ENCODE data around the gene SLC16A4. TPM values are rescaled to one million over a fixed set of nuclear protein-coding genes. Genes with fewer than 3 reads are reported as not detected.

SLC16A4 gene
- total and polyA plus RNA-seq, 7 experiments from 2014 or later: 0.19 to 0.93 (median 0.32) TPM

GRCh38 chr1:110390096-110390495, 730 bp downstream of the SLC16A4 start:
- H3K27ac Mint-ChIP-seq: peak overlapping the region in 1 of 9 donors; percentile 67

GRCh38 chr1:110387048-110387754, 3.6 kb downstream of the SLC16A4 start:
- ATAC-seq: no peak
- intact Hi-C loops (cut with micrococcal nuclease): no loop called here
- peaks cover 0 to 7% of the 10 kb centered on the region in 2 donors for H3K4me1 ChIP-seq (ENCODE audit: control insufficient read depth in 2 of 2, insufficient read depth in 2 of 2, low read length in 2 of 2)

More at GRCh38 chr1:110390096-110390495, 730 bp downstream of the SLC16A4 start:
- Histone ChIP-seq H3K27ac (ENCODE audit: low read depth, low read length) (no peak overlapping the region), H3K36me3 (ENCODE audit: control insufficient read depth in 2 of 3, insufficient read depth in 3 of 3, low read length in 3 of 3) (no peaks in the 10 kb centered on the region), H3K4me1 (ENCODE audit: control insufficient read depth in 2 of 2, insufficient read depth in 2 of 2, low read length in 2 of 2) (no peaks in the 10 kb centered on the region), H3K27me3 (ENCODE audit: control insufficient read depth in 2 of 2, insufficient read depth in 2 of 2, low read length in 2 of 2) (no peaks in the 10 kb centered on the region), H3K9me3 (ENCODE audit: control insufficient read depth in 2 of 3, low read length in 3 of 3) (no peaks in the 10 kb centered on the region), H3K4me3 (ENCODE audit: low read length) (no peak overlapping the region)
- ATAC-seq: no peak
- ChIA-PET POLR2A (interaction anchor here (0.6 kb wide), 1 partner anchor 21 kb away, joined by 5 read pairs; no protein-coding TSS in a partner anchor), CTCF (no interaction called here)
- no peak overlapping the region for H3K4me3 Mint-ChIP-seq
- peaks cover 0 to 9% (median 2%) of the 10 kb centered on the region in 7 donors for H3K4me1 Mint-ChIP-seq
- no peaks in the 10 kb centered on the region for H3K27me3 Mint-ChIP-seq
- peaks cover 3 to 17% (median 13%) of the 10 kb centered on the region in 5 donors for H3K36me3 Mint-ChIP-seq
- H3K9me3 Mint-ChIP-seq: no peaks in the 10 kb centered on the region
- intact Hi-C loops (cut with micrococcal nuclease): no loop called here
- DNase-seq: no peak

GRCh38 chr1:110385369-110385768, 5.5 kb downstream of the SLC16A4 start:
- ChIA-PET POLR2A (no interaction called here), CTCF (no interaction called here)
- H3K27ac ChIP-seq (ENCODE audit: low read depth, low read length): no peak overlapping the region

More at GRCh38 chr1:110387048-110387754, 3.6 kb downstream of the SLC16A4 start:
- no peak for DNase-seq
- peaks cover 0 to 12% (median 0%) of the 10 kb centered on the region in 5 donors for H3K36me3 Mint-ChIP-seq
- H3K27me3 ChIP-seq (ENCODE audit: control insufficient read depth in 2 of 2, insufficient read depth in 2 of 2, low read length in 2 of 2): no peaks in the 10 kb centered on the region
- ChIA-PET CTCF (interaction anchor here (0.6 to 1.1 kb wide), 2 partner anchors 39 to 52 kb away, joined by 3 to 4 read pairs; no protein-coding TSS in a partner anchor), POLR2A (no interaction called here)
- peaks cover 0 to 30% (median 24%) of the 10 kb centered on the region in 7 donors for H3K4me1 Mint-ChIP-seq
- no peaks in the 10 kb centered on the region for H3K27me3 Mint-ChIP-seq
- no peaks in the 10 kb centered on the region for H3K9me3 ChIP-seq (ENCODE audit: control insufficient read depth in 2 of 3, low read length in 3 of 3)
- H3K36me3 ChIP-seq (ENCODE audit: control insufficient read depth in 2 of 3, insufficient read depth in 3 of 3, low read length in 3 of 3): no peaks in the 10 kb centered on the region
- no peak overlapping the region for H3K27ac ChIP-seq (ENCODE audit: low read depth, low read length)
- H3K4me3 ChIP-seq (ENCODE audit: low read length): no peak overlapping the region
- H3K9me3 Mint-ChIP-seq: no peaks in the 10 kb centered on the region
- H3K27ac Mint-ChIP-seq: no peak overlapping the region
- H3K4me3 Mint-ChIP-seq: no peak overlapping the region

GRCh38 chr1:110384581-110385321, 6.1 kb downstream of the SLC16A4 start:
- Mint-ChIP-seq H3K36me3 (peaks cover 0 to 14% (median 0%) of the 10 kb centered on the region in 5 donors), H3K9me3 (no peaks in the 10 kb centered on the region), H3K4me3 (peak overlapping the region in 3 of 10 donors; percentile 70 to 85 (median 76)), H3K27me3 (no peaks in the 10 kb centered on the region), H3K4me1 (peaks cover 0 to 30% (median 24%) of the 10 kb centered on the region in 7 donors), H3K27ac (peak overlapping the region; percentile 39 to 94 (median 88))
- ChIA-PET POLR2A (interaction anchor here (1.1 kb wide), 1 partner anchor 46 kb away, joined by 3 read pairs; no protein-coding TSS in a partner anchor), CTCF (no interaction called here)
- Histone ChIP-seq H3K9me3 (ENCODE audit: control insufficient read depth in 2 of 3, low read length in 3 of 3) (no peaks in the 10 kb centered on the region), H3K36me3 (ENCODE audit: control insufficient read depth in 2 of 3, insufficient read depth in 3 of 3, low read length in 3 of 3) (no peaks in the 10 kb centered on the region), H3K4me1 (ENCODE audit: control insufficient read depth in 2 of 2, insufficient read depth in 2 of 2, low read length in 2 of 2) (peaks cover 0 to 7% of the 10 kb centered on the region in 2 donors), H3K4me3 (ENCODE audit: low read length) (no peak overlapping the region), H3K27ac (ENCODE audit: low read depth, low read length) (no peak overlapping the region), H3K27me3 (ENCODE audit: control insufficient read depth in 2 of 2, insufficient read depth in 2 of 2, low read length in 2 of 2) (no peaks in the 10 kb centered on the region)
- no peak for DNase-seq
- intact Hi-C loops (cut with micrococcal nuclease): no loop called here
- peak; percentile 47 for ATAC-seq

More at GRCh38 chr1:110385369-110385768, 5.5 kb downstream of the SLC16A4 start:
- Mint-ChIP-seq H3K4me1 (peaks cover 0 to 30% (median 24%) of the 10 kb centered on the region in 7 donors), H3K4me3 (no peak overlapping the region), H3K27me3 (no peaks in the 10 kb centered on the region), H3K36me3 (peaks cover 0 to 12% (median 0%) of the 10 kb centered on the region in 5 donors), H3K27ac (peak overlapping the region in 2 of 9 donors; percentile 42 to 83), H3K9me3 (no peaks in the 10 kb centered on the region)
- Histone ChIP-seq H3K4me3 (ENCODE audit: low read length) (no peak overlapping the region), H3K27me3 (ENCODE audit: control insufficient read depth in 2 of 2, insufficient read depth in 2 of 2, low read length in 2 of 2) (no peaks in the 10 kb centered on the region), H3K4me1 (ENCODE audit: control insufficient read depth in 2 of 2, insufficient read depth in 2 of 2, low read length in 2 of 2) (peaks cover 0 to 7% of the 10 kb centered on the region in 2 donors), H3K36me3 (ENCODE audit: control insufficient read depth in 2 of 3, insufficient read depth in 3 of 3, low read length in 3 of 3) (no peaks in the 10 kb centered on the region), H3K9me3 (ENCODE audit: control insufficient read depth in 2 of 3, low read length in 3 of 3) (no peaks in the 10 kb centered on the region)
- intact Hi-C loops (cut with micrococcal nuclease): no loop called here
- DNase-seq (no peak), ATAC-seq (no peak)

- DNase-seq (peak in 4 of 9 donors; percentile 1 to 19 (median 12)), ATAC-seq (no peak)
- H3K4me1 Mint-ChIP-seq: peaks cover 0 to 30% (median 24%) of the 10 kb centered on the region in 7 donors
- no peaks in the 10 kb centered on the region for H3K9me3 ChIP-seq (ENCODE audit: control insufficient read depth in 2 of 3, low read length in 3 of 3)
- no peaks in the 10 kb centered on the region for H3K27me3 Mint-ChIP-seq
- H3K9me3 Mint-ChIP-seq: no peaks in the 10 kb centered on the region
- peak overlapping the region; percentile 76 to 94 (median 88) for H3K27ac Mint-ChIP-seq
- peaks cover 0 to 7% of the 10 kb centered on the region in 2 donors for H3K4me1 ChIP-seq (ENCODE audit: control insufficient read depth in 2 of 2, insufficient read depth in 2 of 2, low read length in 2 of 2)
- no peaks in the 10 kb centered on the region for H3K27me3 ChIP-seq (ENCODE audit: control insufficient read depth in 2 of 2, insufficient read depth in 2 of 2, low read length in 2 of 2)
- POLR2A ChIA-PET: interaction anchor here (0.7 to 1.2 kb wide), 3 partner anchors 25 to 173 kb away, joined by 3 to 4 read pairs (median 3); partner anchors contain the start of gene RBM15
- H3K27ac ChIP-seq (ENCODE audit: low read depth, low read length): peak overlapping the region; percentile 43
- peak overlapping the region in 9 of 10 donors; percentile 43 to 85 (median 76) for H3K4me3 Mint-ChIP-seq
- CTCF ChIA-PET: interaction anchor here (0.6 to 1.0 kb wide), 2 partner anchors 13 to 177 kb away, joined by 3 to 6 read pairs; no protein-coding TSS in a partner anchor
- peaks cover 0 to 20% (median 5%) of the 10 kb centered on the region in 5 donors for H3K36me3 Mint-ChIP-seq
- intact Hi-C loops (cut with micrococcal nuclease): no loop called here
- no peak overlapping the region for H3K4me3 ChIP-seq (ENCODE audit: low read length)
- H3K36me3 ChIP-seq (ENCODE audit: control insufficient read depth in 2 of 3, insufficient read depth in 3 of 3, low read length in 3 of 3): no peaks in the 10 kb centered on the region
Measured at GRCh38 chr1:110383251-110383990, 7.4 kb downstream of the SLC16A4 start.

- Mint-ChIP-seq H3K27me3 (no peaks in the 10 kb centered on the region), H3K27ac (peak overlapping the region in 1 of 9 donors; percentile 8), H3K4me3 (no peak overlapping the region), H3K9me3 (no peaks in the 10 kb centered on the region), H3K4me1 (peaks cover 0 to 28% (median 24%) of the 10 kb centered on the region in 7 donors), H3K36me3 (peaks cover 0 to 21% (median 9%) of the 10 kb centered on the region in 5 donors)
- Histone ChIP-seq H3K4me3 (ENCODE audit: low read length) (no peak overlapping the region), H3K27me3 (ENCODE audit: control insufficient read depth in 2 of 2, insufficient read depth in 2 of 2, low read length in 2 of 2) (no peaks in the 10 kb centered on the region), H3K4me1 (ENCODE audit: control insufficient read depth in 2 of 2, insufficient read depth in 2 of 2, low read length in 2 of 2) (peaks cover 0 to 7% of the 10 kb centered on the region in 2 donors), H3K27ac (ENCODE audit: low read depth, low read length) (no peak overlapping the region), H3K36me3 (ENCODE audit: control insufficient read depth in 2 of 3, insufficient read depth in 3 of 3, low read length in 3 of 3) (no peaks in the 10 kb centered on the region), H3K9me3 (ENCODE audit: control insufficient read depth in 2 of 3, low read length in 3 of 3) (no peaks in the 10 kb centered on the region)
- POLR2A ChIA-PET: no interaction called here
- DNase-seq (no peak), ATAC-seq (peak; percentile 24)
- intact Hi-C loops (cut with micrococcal nuclease): no loop called here
- CTCF ChIA-PET: interaction anchor here (0.7 kb wide), 1 partner anchor 173 kb away, joined by 3 read pairs; no protein-coding TSS in a partner anchor
Measured at GRCh38 chr1:110380672-110381283, 10.0 kb downstream of the SLC16A4 start.
